Erythroblast (primary cell): ENCODE data around the gene CD79B.

Experiments
- GATA1 ChIP-seq: IDR thresholded peaks from 2 replicates; pipeline ENCODE4 v1.6.1; 2011; ENCODE audit warnings: low read depth, mild to moderate bottlenecking, control low read depth, low read length, moderate library complexity
- POLR2A ChIP-seq: IDR thresholded peaks from 2 replicates; pipeline ENCODE4 v1.6.1; 2011; ENCODE audit warnings: mild to moderate bottlenecking, low read length

DNA sequence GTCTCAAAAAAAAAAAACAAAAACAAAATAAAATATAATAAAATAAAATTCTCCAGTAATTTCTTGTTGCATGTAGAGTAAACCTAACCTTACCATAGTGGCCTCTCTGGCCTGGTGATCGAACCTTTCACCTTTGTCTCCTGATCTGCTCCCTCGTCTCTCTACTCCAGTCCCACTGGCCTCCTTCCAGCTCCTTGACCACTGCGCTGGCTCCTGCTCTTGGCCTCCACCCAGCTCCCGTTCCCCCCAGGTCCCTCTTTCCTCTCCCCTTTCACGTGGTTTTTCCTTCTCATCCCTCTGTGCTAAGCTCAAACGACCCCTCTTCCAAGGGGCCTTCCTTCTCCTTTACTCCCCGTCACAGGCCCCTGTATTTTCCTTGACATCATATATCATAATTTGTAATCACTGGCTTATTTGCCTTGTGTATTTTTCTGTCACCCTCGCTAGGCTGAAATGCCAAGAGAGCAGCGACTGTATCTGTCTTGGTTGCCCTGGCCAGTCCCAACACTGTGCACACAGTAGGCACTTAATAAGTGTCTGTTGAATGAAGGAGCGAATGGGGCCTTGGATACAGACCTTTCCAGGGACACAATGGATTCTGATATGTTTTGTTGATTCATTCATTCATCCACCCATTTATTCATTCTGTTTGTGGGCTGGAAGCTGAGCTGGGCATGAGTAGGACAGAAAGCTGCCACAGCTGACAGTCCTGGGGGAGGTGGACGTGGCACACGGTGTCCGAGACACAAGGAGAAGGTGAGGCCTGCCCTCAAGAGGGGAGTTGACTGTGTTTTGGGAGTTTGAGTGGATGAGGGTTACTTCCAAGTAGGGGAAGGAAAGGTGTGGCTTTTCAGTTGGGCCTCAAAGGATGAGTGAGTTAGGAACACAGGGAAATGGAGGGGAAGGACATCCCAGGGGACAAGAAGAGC, 46.4 kb upstream of the CD79B start:
- TF ChIP-seq POLR2A (no peak), GATA1 (no peak)
